ENCODE data around the gene PTP4A1. TPM values are rescaled to one million over a fixed set of nuclear protein-coding genes. Genes with fewer than 3 reads are reported as not detected.
A peak's percentile ranks its signal among the peaks of the same experiment; 100 is the strongest.

PTP4A1 gene
- total RNA-seq, 1 donor from 2014 or later, result 48.4 TPM

DNA sequence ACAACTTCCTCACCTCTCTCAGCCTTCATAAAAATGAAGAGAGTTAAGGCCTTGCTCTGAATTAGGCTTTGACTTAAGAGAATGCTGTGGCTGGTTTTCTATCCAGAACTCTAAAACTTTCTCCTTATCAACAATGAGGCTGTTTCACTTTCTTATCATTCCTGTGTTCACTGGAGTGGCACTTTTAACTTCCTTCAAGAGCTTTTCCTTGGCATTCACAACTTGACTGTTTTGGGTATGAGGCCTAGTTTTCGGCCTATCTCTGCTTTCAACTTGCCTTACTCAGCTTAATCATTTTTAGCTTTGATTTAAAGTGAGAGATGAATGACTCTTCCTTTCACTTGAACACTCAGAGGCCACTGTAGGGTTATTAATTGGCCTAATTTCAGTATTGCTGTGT, 4.3 kb upstream of the PTP4A1 start:
- TF ChIP-seq, protein P1, sequence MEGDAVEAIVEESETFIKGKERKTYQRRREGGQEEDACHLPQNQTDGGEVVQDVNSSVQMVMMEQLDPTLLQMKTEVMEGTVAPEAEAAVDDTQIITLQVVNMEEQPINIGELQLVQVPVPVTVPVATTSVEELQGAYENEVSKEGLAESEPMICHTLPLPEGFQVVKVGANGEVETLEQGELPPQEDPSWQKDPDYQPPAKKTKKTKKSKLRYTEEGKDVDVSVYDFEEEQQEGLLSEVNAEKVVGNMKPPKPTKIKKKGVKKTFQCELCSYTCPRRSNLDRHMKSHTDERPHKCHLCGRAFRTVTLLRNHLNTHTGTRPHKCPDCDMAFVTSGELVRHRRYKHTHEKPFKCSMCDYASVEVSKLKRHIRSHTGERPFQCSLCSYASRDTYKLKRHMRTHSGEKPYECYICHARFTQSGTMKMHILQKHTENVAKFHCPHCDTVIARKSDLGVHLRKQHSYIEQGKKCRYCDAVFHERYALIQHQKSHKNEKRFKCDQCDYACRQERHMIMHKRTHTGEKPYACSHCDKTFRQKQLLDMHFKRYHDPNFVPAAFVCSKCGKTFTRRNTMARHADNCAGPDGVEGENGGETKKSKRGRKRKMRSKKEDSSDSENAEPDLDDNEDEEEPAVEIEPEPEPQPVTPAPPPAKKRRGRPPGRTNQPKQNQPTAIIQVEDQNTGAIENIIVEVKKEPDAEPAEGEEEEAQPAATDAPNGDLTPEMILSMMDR (IDR thresholded peaks at IDR 0.05; ENCODE audit: insufficient read depth, low read length, poor library complexity, severe bottlenecking), result no peak
- Histone ChIP-seq H3K36me3 (ENCODE audit: control insufficient read depth, insufficient read depth, low read length) (no peaks in the 10 kb centered on the region), H3K27me3 (ENCODE audit: control insufficient read depth, insufficient read depth, low read length) (no peaks in the 10 kb centered on the region), H3K4me3 (ENCODE audit: low read depth, low read length) (no peak overlapping the region)
- DNase-seq (ENCODE audit: low read depth), result no peak

DNA sequence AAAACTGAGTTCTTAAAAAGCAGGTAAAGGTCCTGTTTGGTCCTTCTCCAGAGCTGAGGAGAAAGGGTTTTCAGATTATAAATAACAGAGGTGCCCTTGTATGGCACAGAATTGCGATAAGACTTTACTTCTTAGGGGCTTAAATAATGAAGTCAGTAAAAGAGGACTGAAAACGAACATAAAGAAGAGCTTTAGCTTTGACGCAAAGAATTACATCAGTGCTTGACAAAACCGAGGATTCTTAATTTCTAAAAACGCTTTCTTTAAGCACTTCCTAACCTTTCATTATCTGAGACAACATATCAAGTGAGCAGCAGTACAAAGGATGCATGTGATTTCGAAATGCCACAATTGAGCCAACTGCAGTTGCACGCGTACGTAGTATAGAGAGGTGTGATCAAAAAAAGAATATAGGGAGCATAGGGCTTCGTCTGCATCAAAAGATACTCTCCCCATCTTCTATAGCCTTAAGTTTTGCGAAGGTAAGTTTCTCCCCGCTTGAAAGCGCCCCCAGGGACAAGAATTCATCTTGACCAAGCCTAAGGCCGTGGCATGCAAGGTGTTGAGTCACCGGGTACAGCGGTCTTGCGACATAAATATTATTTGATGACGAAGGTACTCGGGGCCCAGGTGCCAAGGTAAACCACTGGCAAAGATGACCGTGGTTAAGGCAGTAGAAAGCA, 778 bp upstream of the PTP4A1 start:
- Histone ChIP-seq H3K4me3 (ENCODE audit: low read depth, low read length) (peak overlapping the region; percentile 99), H3K27me3 (ENCODE audit: control insufficient read depth, insufficient read depth, low read length) (no peaks in the 10 kb centered on the region), H3K36me3 (ENCODE audit: control insufficient read depth, insufficient read depth, low read length) (no peaks in the 10 kb centered on the region)
- peak; percentile 63 for DNase-seq (ENCODE audit: low read depth)
- TF ChIP-seq, protein P1 (IDR thresholded peaks at IDR 0.05; ENCODE audit: insufficient read depth, low read length, poor library complexity, severe bottlenecking), result peak; percentile 21

DNA sequence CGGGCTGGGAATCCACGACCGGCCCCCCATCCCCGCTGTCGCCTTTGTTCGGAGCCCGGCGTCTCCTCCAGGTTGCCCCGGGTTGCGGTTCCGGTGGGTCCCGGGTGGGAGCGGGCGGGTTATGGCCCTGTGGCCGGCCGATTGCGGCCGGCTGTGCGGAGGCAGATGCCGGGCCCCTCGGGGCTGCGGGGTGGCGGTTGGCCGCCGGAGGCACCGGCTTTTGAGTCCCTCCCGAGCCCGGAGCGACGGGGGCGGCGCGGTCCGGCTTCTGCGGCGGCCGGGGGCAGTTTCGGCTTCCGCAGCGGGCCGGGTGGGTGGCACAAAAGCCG, 431 bp downstream of the PTP4A1 start:
- Histone ChIP-seq H3K27me3 (ENCODE audit: control insufficient read depth, insufficient read depth, low read length) (no peaks in the 10 kb centered on the region), H3K4me3 (ENCODE audit: low read depth, low read length) (peak overlapping the region; percentile 99), H3K36me3 (ENCODE audit: control insufficient read depth, insufficient read depth, low read length) (no peaks in the 10 kb centered on the region)
- DNase-seq (ENCODE audit: low read depth), result no peak
- TF ChIP-seq, protein P1 (IDR thresholded peaks at IDR 0.05; ENCODE audit: insufficient read depth, low read length, poor library complexity, severe bottlenecking), result no peak

DNA sequence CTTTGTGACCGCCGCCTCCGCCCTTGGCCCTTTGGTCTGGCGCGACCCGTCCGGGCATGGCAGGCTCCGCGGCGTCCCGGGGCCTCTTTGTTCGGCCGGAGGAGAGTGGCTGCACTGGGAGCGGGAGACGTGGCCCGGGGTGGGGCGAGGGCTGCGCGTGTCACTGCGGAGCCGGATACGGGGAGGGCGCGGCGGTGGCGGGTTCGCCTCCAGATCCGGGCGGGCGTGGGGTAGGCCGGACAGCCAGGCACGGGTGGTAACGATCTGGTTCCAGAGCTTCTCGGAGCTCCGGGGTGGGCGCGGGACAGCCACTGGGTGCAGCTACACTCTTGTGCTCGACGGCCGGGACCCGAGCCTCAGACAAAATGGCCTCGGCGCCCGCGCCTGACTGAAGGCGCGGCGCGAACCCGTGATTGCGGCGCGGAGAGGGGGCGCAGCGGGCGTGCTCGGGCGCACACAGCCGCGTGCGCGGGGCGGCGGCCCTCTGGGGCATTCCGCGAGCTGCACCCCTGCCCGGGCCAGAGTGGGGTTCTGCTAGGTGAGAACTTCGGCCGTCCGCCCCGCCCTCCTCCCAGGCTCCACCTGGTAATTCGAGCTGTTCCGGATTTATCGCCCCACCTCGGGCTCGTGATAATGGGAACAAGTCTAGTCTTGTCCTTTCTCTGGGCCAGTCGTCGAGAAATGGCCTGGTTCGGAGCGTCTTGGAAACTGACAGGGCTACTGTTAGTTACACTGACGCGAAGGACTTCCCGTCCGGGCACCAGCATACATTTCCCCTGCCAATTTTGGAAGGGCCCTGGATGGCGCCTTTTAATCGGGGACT, 1.0 kb downstream of the PTP4A1 start:
- no peak for DNase-seq (ENCODE audit: low read depth)
- peak overlapping the region; percentile 99 for H3K4me3 ChIP-seq (ENCODE audit: low read depth, low read length)
- TF ChIP-seq, protein P1 (IDR thresholded peaks at IDR 0.05; ENCODE audit: insufficient read depth, low read length, poor library complexity, severe bottlenecking), result no peak
- no peaks in the 10 kb centered on the region for H3K27me3 ChIP-seq (ENCODE audit: control insufficient read depth, insufficient read depth, low read length)
- H3K36me3 ChIP-seq (ENCODE audit: control insufficient read depth, insufficient read depth, low read length), result no peaks in the 10 kb centered on the region

DNA sequence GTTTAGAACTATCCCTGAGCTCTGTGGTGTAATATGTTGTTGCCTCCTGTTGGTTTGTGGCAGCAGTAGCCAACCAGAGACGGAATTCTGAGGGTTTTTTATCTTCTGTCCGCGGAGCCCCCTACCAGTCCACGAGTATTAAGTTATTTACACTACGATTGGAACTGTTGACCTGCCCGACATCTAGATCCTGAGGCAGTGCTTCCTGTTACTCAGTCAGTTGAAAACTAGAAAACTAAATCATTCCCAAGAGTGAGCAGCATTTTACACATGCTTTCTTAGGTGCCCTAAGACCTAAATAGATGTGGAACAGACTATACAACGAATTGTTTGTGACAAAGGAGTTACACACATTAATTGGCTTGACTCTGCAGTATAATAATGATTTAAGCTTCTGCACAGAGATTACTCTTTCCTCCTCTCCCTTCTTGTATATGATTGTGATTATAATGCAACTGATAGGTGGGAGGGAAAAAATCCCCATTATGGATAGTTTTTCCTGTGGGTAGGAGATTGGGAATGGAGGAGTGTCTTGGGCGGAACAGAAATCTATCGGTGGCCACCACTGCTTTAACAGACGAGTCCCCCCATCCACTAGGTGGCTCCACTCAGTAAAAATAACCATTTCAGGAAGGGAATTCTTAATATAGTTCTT, 1.7 kb downstream of the PTP4A1 start:
- Histone ChIP-seq H3K4me3 (ENCODE audit: low read depth, low read length) (peak overlapping the region; percentile 99), H3K36me3 (ENCODE audit: control insufficient read depth, insufficient read depth, low read length) (no peaks in the 10 kb centered on the region), H3K27me3 (ENCODE audit: control insufficient read depth, insufficient read depth, low read length) (no peaks in the 10 kb centered on the region)
- TF ChIP-seq, protein P1 (IDR thresholded peaks at IDR 0.05; ENCODE audit: insufficient read depth, low read length, poor library complexity, severe bottlenecking), result peak; percentile 78
- no peak for DNase-seq (ENCODE audit: low read depth)

All from kidney epithelial cell (primary cell).